Neural cell (in vitro differentiated cells): ENCODE results near the gene GLIS2. TPM values are rescaled to one million over a fixed set of nuclear protein-coding genes. Genes with fewer than 3 reads are reported as not detected.

Source experiments
- H2AFZ ChIP-seq: fragments of 200-600, 300-800 bp; sonication (generic), shearing (Covaris generic); 2 replicates; pipeline ENCODE4 v1.6.0; 2014; ENCODE audit warnings: low read depth, mild to moderate bottlenecking, antibody characterized with exemption, low read length, moderate library complexity
- H3F3A ChIP-seq: fragments of 200-600 bp; shearing (Covaris generic); 2 replicates; pipeline ENCODE4 v1.6.1; 2016; ENCODE audit warnings: mild to moderate bottlenecking, moderate library complexity, mixed read lengths, antibody characterized with exemption, low read length; ENCODE audit not compliant: insufficient read depth, poor library complexity, severe bottlenecking
- H3K27ac ChIP-seq: fragments of 200-600, 300-800 bp; sonication (generic), shearing (Covaris generic); 2 replicates; pipeline ENCODE4 v1.5.1; 2014; ENCODE audit warnings: mild to moderate bottlenecking, low read length, moderate library complexity
- H3K27me3 ChIP-seq: fragments of 300-800, 200-600 bp; sonication (generic), shearing (Covaris generic); 2 replicates; pipeline ENCODE4 v1.6.0; 2014; ENCODE audit warnings: mild to moderate bottlenecking, low read depth, low read length, moderate library complexity; ENCODE audit not compliant: insufficient read depth
- H3K36me3 ChIP-seq: fragments of 300-800, 200-600 bp; sonication (generic), shearing (Covaris generic); 2 replicates; pipeline ENCODE4 v1.5.1; 2014; ENCODE audit warnings: mild to moderate bottlenecking, antibody characterized with exemption, low read length, moderate library complexity; ENCODE audit not compliant: insufficient read depth
- H3K4me2 ChIP-seq: fragments of 300-800, 200-600 bp; sonication (generic), shearing (Covaris generic); 2 replicates; pipeline ENCODE4 v1.6.0; 2014; ENCODE audit warnings: mild to moderate bottlenecking, low read length
- H3K4me3 ChIP-seq: fragments of 300-800, 200-600 bp; sonication (generic), shearing (Covaris generic); 2 replicates; pipeline ENCODE4 v1.5.1; 2014; ENCODE audit warnings: mild to moderate bottlenecking, low read length, moderate library complexity
- H3K79me2 ChIP-seq: fragments of 200-600 bp; shearing (Covaris generic); replicated peaks from 2 replicates; pipeline ENCODE4 v1.6.0; 2014; ENCODE audit warnings: mild to moderate bottlenecking, low read length, moderate library complexity; ENCODE audit not compliant: insufficient read depth
- H3K9ac ChIP-seq: fragments of 300-800, 200-600 bp; sonication (generic), shearing (Covaris generic); 2 replicates; pipeline ENCODE4 v1.6.1; 2016; ENCODE audit warnings: mild to moderate bottlenecking, low read length, mixed read lengths
- H3K9me2 ChIP-seq: fragments of 200-600 bp; shearing (Covaris generic); 2 replicates; pipeline ENCODE4 v1.6.1; 2016; ENCODE audit warnings: mild to moderate bottlenecking, low read length, mixed read lengths; ENCODE audit not compliant: insufficient read depth
- H3K9me3 ChIP-seq: fragments of 200-600, 300-800 bp; sonication (generic), shearing (Covaris generic); 2 replicates; pipeline ENCODE4 v1.6.1; 2016; ENCODE audit warnings: mild to moderate bottlenecking, mixed run types, low read length, moderate library complexity, mixed read lengths
- H4K20me1 ChIP-seq: fragments of 200-600 bp; shearing (Covaris generic); 2 replicates; pipeline ENCODE4 v1.6.1; 2016; ENCODE audit warnings: mild to moderate bottlenecking, mixed run types; ENCODE audit not compliant: insufficient read depth
- EP300 ChIP-seq: fragments of 450-650 bp; conservative IDR thresholded peaks from 2 replicates; pipeline ENCODE4 v1.6.1; 2014; ENCODE audit warnings: antibody characterized with exemption, mild to moderate bottlenecking, moderate library complexity; ENCODE audit not compliant: poor library complexity, severe bottlenecking
- EZH2 ChIP-seq: fragments of 200-600, 300-800 bp; shearing (Covaris generic), sonication (generic); IDR thresholded peaks from 2 replicates; pipeline ENCODE4 v1.6.1; 2014; ENCODE audit warnings: antibody characterized with exemption, low read length, borderline replicate concordance, mild to moderate bottlenecking; ENCODE audit not compliant: insufficient read depth, poor library complexity, severe bottlenecking
- MXI1 ChIP-seq: fragments of 450-650 bp; conservative IDR thresholded peaks from 2 replicates; pipeline ENCODE4 v1.6.1; 2014; ENCODE audit warnings: antibody characterized with exemption, mild to moderate bottlenecking; ENCODE audit not compliant: poor library complexity, severe bottlenecking
- POLR2AphosphoS5 ChIP-seq: IDR thresholded peaks from 2 replicates; pipeline ENCODE4 v1.6.1; 2012
- RAD21 ChIP-seq: fragments of 450-650 bp; conservative IDR thresholded peaks from 2 replicates; pipeline ENCODE4 v1.6.1; 2014; ENCODE audit warnings: antibody characterized with exemption, mild to moderate bottlenecking, moderate library complexity
- SMC3 ChIP-seq: fragments of 450-650 bp; conservative IDR thresholded peaks from 2 replicates; pipeline ENCODE4 v1.6.1; 2014; ENCODE audit warnings: antibody characterized with exemption, mild to moderate bottlenecking, moderate library complexity; ENCODE audit not compliant: poor library complexity
- TAF1 ChIP-seq: IDR thresholded peaks from 2 replicates; pipeline ENCODE4 v1.6.1; 2012; ENCODE audit warnings: low read depth
- polyA plus RNA-seq: library from polyadenylated mRNA; depleted of rRNA; stranded (reverse); fragments of >200 nt; gene quantifications from 2 replicates; pipeline ENCODE4 v1.2.3, GENCODE V29; 2014
- TF ChIP-seq, protein P1 (sequence below): IDR thresholded peaks from 2 replicates; pipeline ENCODE4 v1.6.1; 2012; ENCODE audit warnings: borderline replicate concordance
- TF ChIP-seq, protein P2 (sequence below): fragments of 450-650 bp; IDR thresholded peaks from 2 replicates; pipeline ENCODE4 v1.5.1; 2014; ENCODE audit warnings: antibody characterized with exemption, mild to moderate bottlenecking, moderate library complexity; ENCODE audit not compliant: poor library complexity, severe bottlenecking

Gene GLIS2
- polyA plus RNA-seq, 1 donor from 2014 or later, result 2.6 TPM

DNA sequence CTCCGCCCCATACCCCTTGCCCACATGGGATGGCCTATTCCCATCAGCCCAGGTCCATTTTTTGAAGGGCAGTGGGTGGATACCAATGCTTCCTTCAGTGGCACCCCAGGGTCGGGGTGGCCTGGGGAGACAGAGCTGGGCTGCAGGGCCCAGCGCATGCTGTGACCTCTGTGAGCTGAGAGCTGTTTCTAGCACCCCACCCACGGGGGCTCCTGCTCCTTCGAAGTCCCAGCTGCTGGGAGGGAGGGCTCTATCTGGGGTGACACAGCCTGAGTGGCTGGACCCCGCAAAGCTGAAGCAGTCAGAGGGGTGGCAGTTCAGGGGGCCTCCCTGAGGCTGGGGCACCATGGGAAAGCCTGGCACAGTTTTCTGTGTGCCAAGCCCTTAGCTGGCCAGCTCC lies 24.6 kb downstream of the GLIS2 start:
- H2AFZ ChIP-seq, result no peak overlapping the region
- H3K4me2 ChIP-seq, result no peak overlapping the region
- H3K9ac ChIP-seq, result no peak overlapping the region
- no peaks in the 10 kb centered on the region for H3K79me2 ChIP-seq
- no peak overlapping the region for H3K4me3 ChIP-seq
- no peak for TF ChIP-seq EZH2
- TF ChIP-seq, protein P1, sequence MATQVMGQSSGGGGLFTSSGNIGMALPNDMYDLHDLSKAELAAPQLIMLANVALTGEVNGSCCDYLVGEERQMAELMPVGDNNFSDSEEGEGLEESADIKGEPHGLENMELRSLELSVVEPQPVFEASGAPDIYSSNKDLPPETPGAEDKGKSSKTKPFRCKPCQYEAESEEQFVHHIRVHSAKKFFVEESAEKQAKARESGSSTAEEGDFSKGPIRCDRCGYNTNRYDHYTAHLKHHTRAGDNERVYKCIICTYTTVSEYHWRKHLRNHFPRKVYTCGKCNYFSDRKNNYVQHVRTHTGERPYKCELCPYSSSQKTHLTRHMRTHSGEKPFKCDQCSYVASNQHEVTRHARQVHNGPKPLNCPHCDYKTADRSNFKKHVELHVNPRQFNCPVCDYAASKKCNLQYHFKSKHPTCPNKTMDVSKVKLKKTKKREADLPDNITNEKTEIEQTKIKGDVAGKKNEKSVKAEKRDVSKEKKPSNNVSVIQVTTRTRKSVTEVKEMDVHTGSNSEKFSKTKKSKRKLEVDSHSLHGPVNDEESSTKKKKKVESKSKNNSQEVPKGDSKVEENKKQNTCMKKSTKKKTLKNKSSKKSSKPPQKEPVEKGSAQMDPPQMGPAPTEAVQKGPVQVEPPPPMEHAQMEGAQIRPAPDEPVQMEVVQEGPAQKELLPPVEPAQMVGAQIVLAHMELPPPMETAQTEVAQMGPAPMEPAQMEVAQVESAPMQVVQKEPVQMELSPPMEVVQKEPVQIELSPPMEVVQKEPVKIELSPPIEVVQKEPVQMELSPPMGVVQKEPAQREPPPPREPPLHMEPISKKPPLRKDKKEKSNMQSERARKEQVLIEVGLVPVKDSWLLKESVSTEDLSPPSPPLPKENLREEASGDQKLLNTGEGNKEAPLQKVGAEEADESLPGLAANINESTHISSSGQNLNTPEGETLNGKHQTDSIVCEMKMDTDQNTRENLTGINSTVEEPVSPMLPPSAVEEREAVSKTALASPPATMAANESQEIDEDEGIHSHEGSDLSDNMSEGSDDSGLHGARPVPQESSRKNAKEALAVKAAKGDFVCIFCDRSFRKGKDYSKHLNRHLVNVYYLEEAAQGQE, result no peak
- no peak for TF ChIP-seq EP300
- no peak for TF ChIP-seq MXI1
- TF ChIP-seq TAF1, result no peak
- TF ChIP-seq, protein P2, sequence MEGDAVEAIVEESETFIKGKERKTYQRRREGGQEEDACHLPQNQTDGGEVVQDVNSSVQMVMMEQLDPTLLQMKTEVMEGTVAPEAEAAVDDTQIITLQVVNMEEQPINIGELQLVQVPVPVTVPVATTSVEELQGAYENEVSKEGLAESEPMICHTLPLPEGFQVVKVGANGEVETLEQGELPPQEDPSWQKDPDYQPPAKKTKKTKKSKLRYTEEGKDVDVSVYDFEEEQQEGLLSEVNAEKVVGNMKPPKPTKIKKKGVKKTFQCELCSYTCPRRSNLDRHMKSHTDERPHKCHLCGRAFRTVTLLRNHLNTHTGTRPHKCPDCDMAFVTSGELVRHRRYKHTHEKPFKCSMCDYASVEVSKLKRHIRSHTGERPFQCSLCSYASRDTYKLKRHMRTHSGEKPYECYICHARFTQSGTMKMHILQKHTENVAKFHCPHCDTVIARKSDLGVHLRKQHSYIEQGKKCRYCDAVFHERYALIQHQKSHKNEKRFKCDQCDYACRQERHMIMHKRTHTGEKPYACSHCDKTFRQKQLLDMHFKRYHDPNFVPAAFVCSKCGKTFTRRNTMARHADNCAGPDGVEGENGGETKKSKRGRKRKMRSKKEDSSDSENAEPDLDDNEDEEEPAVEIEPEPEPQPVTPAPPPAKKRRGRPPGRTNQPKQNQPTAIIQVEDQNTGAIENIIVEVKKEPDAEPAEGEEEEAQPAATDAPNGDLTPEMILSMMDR, result no peak
- no peak for TF ChIP-seq SMC3
- TF ChIP-seq RAD21, result no peak
- no peak for TF ChIP-seq POLR2AphosphoS5
- H3K9me3 ChIP-seq, result no peaks in the 10 kb centered on the region
- H3K9me2 ChIP-seq, result no peaks in the 10 kb centered on the region
- H3K36me3 ChIP-seq, result no peaks in the 10 kb centered on the region
- H4K20me1 ChIP-seq, result no peaks in the 10 kb centered on the region
- H3K27ac ChIP-seq, result no peak overlapping the region
- no peaks in the 10 kb centered on the region for H3F3A ChIP-seq
- no peaks in the 10 kb centered on the region for H3K27me3 ChIP-seq

DNA sequence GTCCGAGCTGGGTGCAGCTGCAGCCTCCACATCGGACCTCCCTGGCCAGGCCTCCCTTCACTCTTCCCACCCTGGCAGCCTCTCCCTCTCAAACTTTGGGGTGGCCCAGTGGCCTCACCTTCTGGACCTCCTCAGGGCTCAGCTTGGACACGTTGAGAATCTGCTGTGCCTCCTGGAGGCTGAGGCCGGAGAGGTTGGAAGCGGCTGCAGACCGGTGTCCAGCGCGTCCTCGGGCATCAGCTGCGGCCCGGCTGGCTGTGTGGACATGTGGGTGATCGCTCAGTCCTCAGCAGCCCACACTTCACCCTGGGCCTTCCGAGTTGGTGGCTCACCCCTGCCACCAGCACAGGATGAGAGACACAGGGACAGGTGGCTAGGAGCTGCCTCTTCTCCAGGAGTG lies 25.4 kb downstream of the GLIS2 start:
- no peak for TF ChIP-seq MXI1
- no peak for TF ChIP-seq EP300
- TF ChIP-seq SMC3, result no peak
- no peak for TF ChIP-seq RAD21
- no peak for TF ChIP-seq POLR2AphosphoS5
- TF ChIP-seq, protein P1, result no peak
- no peak for TF ChIP-seq EZH2
- TF ChIP-seq TAF1, result no peak
- TF ChIP-seq, protein P2, result no peak
- H3K36me3 ChIP-seq, result no peaks in the 10 kb centered on the region
- H2AFZ ChIP-seq, result no peak overlapping the region
- H3K27ac ChIP-seq, result no peak overlapping the region
- no peak overlapping the region for H3K9ac ChIP-seq
- no peaks in the 10 kb centered on the region for H3K27me3 ChIP-seq
- H3K9me3 ChIP-seq, result no peaks in the 10 kb centered on the region
- H3K79me2 ChIP-seq, result peaks cover under 1% of the 10 kb centered on the region
- no peak overlapping the region for H3K4me2 ChIP-seq
- H3F3A ChIP-seq, result no peaks in the 10 kb centered on the region
- H4K20me1 ChIP-seq, result no peaks in the 10 kb centered on the region
- no peak overlapping the region for H3K4me3 ChIP-seq
- H3K9me2 ChIP-seq, result no peaks in the 10 kb centered on the region
